HEK293T (cell line): ENCODE measurements around the gene ERCC6L2.
A peak's percentile ranks its signal among the peaks of the same experiment; 100 is the strongest.

Experiments used
- CTCF ChIA-PET: fragments of 350-600 bp; formaldehyde crosslinking; extraction: SDS; loops from one replicate; lab custom pipeline; 2021; ENCODE audit warnings: antibody characterized with exemption, inconsistent platforms; lab: Yijun Ruan, JAX
- POLR2A ChIA-PET: fragments of 350-600 bp; formaldehyde crosslinking; extraction: SDS; loops from one replicate; lab custom pipeline; 2020; ENCODE audit warnings: antibody characterized with exemption, inconsistent platforms; lab: Yijun Ruan, JAX
- DNase-seq: peaks from one replicate; pipeline ENCODE4 v3.0.0; 2012; ENCODE audit warnings: mixed read lengths; ENCODE audit errors: extremely low spot score
- ARNT ChIP-seq: fragments of 450-650 bp; IDR thresholded peaks from 2 replicates; pipeline ENCODE4 v1.6.1; 2017; ENCODE audit warnings: mild to moderate bottlenecking
- BHLHE40 ChIP-seq: fragments of 450-650 bp; IDR thresholded peaks from 2 replicates; pipeline ENCODE4 v1.6.1; 2016; ENCODE audit warnings: mild to moderate bottlenecking, moderate library complexity, borderline replicate concordance
- CTBP1 ChIP-seq: fragments of 450-650 bp; IDR thresholded peaks from 2 replicates; pipeline ENCODE4 v1.6.1; 2016; ENCODE audit warnings: borderline replicate concordance
- ELF4 ChIP-seq: fragments of 450-650 bp; IDR thresholded peaks from 2 replicates; pipeline ENCODE4 v1.6.1; 2017; ENCODE audit warnings: antibody characterized with exemption
- FOXA1 ChIP-seq: fragments of 450-650 bp; IDR thresholded peaks from 2 replicates; pipeline ENCODE4 v1.6.1; 2016; ENCODE audit warnings: mild to moderate bottlenecking
- FOXK2 ChIP-seq: fragments of 450-650 bp; IDR thresholded peaks from 2 replicates; pipeline ENCODE4 v1.6.1; 2016; ENCODE audit warnings: mild to moderate bottlenecking
- FOXM1 ChIP-seq: fragments of 450-650 bp; IDR thresholded peaks from 2 replicates; pipeline ENCODE4 v1.6.1; 2017; ENCODE audit warnings: mild to moderate bottlenecking, borderline replicate concordance
- HDGF ChIP-seq: fragments of 450-650 bp; IDR thresholded peaks from 2 replicates; pipeline ENCODE4 v1.6.1; 2017; ENCODE audit warnings: antibody characterized with exemption, borderline replicate concordance
- L3MBTL2 ChIP-seq: fragments of 450-650 bp; conservative IDR thresholded peaks from 2 replicates; pipeline ENCODE4 v1.6.1; 2016; ENCODE audit warnings: mild to moderate bottlenecking
- LEF1 ChIP-seq: fragments of 450-650 bp; IDR thresholded peaks from 2 replicates; pipeline ENCODE4 v1.6.1; 2017; ENCODE audit warnings: mild to moderate bottlenecking, borderline replicate concordance
- NFRKB ChIP-seq: fragments of 450-650 bp; IDR thresholded peaks from 2 replicates; pipeline ENCODE4 v1.6.1; 2016; ENCODE audit warnings: mild to moderate bottlenecking, moderate library complexity
- PKNOX1 ChIP-seq: fragments of 450-650 bp; IDR thresholded peaks from 2 replicates; pipeline ENCODE4 v1.6.1; 2016
- SP1 ChIP-seq: fragments of 450-650 bp; IDR thresholded peaks from 2 replicates; pipeline ENCODE4 v1.6.1; 2017
- SUZ12 ChIP-seq: fragments of 450-650 bp; IDR thresholded peaks from 2 replicates; pipeline ENCODE4 v1.6.1; 2016; ENCODE audit warnings: mild to moderate bottlenecking
- TARDBP ChIP-seq: fragments of 450-650 bp; IDR thresholded peaks from 2 replicates; pipeline ENCODE4 v1.6.1; 2016
- ZNF384 ChIP-seq: fragments of 450-650 bp; IDR thresholded peaks from 2 replicates; pipeline ENCODE4 v1.6.1; 2016

Gene ERCC6L2, protein sequence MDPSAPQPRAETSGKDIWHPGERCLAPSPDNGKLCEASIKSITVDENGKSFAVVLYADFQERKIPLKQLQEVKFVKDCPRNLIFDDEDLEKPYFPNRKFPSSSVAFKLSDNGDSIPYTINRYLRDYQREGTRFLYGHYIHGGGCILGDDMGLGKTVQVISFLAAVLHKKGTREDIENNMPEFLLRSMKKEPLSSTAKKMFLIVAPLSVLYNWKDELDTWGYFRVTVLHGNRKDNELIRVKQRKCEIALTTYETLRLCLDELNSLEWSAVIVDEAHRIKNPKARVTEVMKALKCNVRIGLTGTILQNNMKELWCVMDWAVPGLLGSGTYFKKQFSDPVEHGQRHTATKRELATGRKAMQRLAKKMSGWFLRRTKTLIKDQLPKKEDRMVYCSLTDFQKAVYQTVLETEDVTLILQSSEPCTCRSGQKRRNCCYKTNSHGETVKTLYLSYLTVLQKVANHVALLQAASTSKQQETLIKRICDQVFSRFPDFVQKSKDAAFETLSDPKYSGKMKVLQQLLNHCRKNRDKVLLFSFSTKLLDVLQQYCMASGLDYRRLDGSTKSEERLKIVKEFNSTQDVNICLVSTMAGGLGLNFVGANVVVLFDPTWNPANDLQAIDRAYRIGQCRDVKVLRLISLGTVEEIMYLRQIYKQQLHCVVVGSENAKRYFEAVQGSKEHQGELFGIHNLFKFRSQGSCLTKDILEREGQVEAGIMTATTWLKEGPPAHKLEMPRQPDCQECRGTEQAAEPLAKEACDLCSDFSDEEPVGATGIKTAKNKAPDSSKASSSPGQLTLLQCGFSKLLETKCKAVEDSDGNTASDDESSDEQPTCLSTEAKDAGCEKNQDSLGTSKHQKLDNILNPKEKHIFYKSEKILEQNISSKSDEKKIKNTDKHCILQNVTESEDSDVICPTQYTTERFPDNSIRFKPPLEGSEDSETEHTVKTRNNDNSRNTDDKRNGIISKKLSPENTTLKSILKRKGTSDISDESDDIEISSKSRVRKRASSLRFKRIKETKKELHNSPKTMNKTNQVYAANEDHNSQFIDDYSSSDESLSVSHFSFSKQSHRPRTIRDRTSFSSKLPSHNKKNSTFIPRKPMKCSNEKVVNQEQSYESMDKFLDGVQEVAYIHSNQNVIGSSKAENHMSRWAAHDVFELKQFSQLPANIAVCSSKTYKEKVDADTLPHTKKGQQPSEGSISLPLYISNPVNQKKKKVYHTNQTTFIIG (N-terminal part only)

GRCh38 chr9:95875305-95876137, at the start of gene ERCC6L2:
ERCC6L2 (plus strand) TSS chr9:95875691; CDS start chr9:95876039, 348 bp downstream.
- peak; percentile 90 for DNase-seq
- TF ChIP-seq CTBP1 (peak; percentile 74; the same call in 1 of the 2 replicates), ZNF384 (no peak), NFRKB (peak; percentile 84), FOXM1 (no peak; the same call in 1 of the 2 replicates), TARDBP (no peak), BHLHE40 (no peak), FOXA1 (no peak), ARNT (no peak), SUZ12 (no peak), FOXK2 (no peak), LEF1 (no peak), HDGF (no peak), L3MBTL2 (peak; percentile 91), PKNOX1 (no peak), SP1 (peak; percentile 95), ELF4 (peak; percentile 81)
- POLR2A ChIA-PET: interaction anchor here (0.6 to 2.4 kb wide), 24 partner anchors 11 to 366 kb away, joined by 3 to 10 read pairs (median 4); no protein-coding TSS in a partner anchor
- CTCF ChIA-PET: no interaction called here

GRCh38 chr9:95826183-95826838, 49.2 kb upstream of the ERCC6L2 start:
- TF ChIP-seq ZNF384: no peak
- no peak for TF ChIP-seq CTBP1
- no peak for TF ChIP-seq L3MBTL2
- no peak for TF ChIP-seq PKNOX1
- TF ChIP-seq TARDBP: no peak
- TF ChIP-seq FOXM1: no peak
- TF ChIP-seq NFRKB: no peak
- no peak for TF ChIP-seq FOXA1
- TF ChIP-seq ARNT: no peak
- TF ChIP-seq FOXK2: no peak
- no peak for TF ChIP-seq SUZ12
- no peak for TF ChIP-seq LEF1
- no peak for TF ChIP-seq SP1
- no peak for TF ChIP-seq BHLHE40
- TF ChIP-seq ELF4: no peak
- TF ChIP-seq HDGF: no peak
- POLR2A ChIA-PET: no interaction called here
- CTCF ChIA-PET: no interaction called here
- DNase-seq: no peak

- DNase-seq: no peak
- TF ChIP-seq CTBP1: no peak
- no peak for TF ChIP-seq FOXK2
- no peak for TF ChIP-seq ZNF384
- TF ChIP-seq PKNOX1: no peak
- no peak for TF ChIP-seq ARNT
- no peak for TF ChIP-seq SP1
- no peak for TF ChIP-seq FOXM1
- no peak for TF ChIP-seq FOXA1
- no peak for TF ChIP-seq L3MBTL2
- no peak for TF ChIP-seq SUZ12
- no peak for TF ChIP-seq BHLHE40
- TF ChIP-seq TARDBP: no peak
- TF ChIP-seq HDGF: no peak
- TF ChIP-seq LEF1: no peak
- no peak for TF ChIP-seq ELF4
- ChIA-PET POLR2A (no interaction called here), CTCF (no interaction called here)
These were observed 44.7 kb upstream of the ERCC6L2 start for GRCh38 chr9:95830768-95831167.

DNA sequence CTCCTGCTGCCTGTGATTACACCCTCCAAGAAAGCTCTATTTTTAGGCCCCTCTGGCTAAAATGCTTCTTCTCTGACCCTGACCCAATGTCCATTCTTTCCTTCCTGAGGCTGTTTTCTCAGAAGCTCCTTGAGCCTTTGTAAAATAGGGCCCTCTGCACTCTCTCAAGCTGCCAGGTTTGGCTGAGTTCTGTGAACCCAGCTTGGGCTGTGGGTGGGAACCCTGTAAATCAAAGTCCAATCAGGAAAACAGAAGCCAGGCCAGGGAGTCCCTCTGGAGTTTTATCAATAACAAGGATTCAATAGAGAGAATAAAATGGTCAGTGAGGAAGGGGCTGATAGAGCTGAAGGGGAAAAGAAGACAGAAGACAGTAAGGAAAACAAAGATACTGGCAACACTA, 43.7 kb upstream of the ERCC6L2 start:
- ChIA-PET CTCF (no interaction called here), POLR2A (no interaction called here)
- DNase-seq: no peak
- TF ChIP-seq ELF4: no peak
